ENCODE results near the gene MYLK. TPM values are rescaled to one million over a fixed set of nuclear protein-coding genes. Genes with fewer than 3 reads are reported as not detected.

The MYLK gene
- total RNA-seq, 2 experiments from 2014 or later, result 0.22 TPM; not detected in 1

DNA sequence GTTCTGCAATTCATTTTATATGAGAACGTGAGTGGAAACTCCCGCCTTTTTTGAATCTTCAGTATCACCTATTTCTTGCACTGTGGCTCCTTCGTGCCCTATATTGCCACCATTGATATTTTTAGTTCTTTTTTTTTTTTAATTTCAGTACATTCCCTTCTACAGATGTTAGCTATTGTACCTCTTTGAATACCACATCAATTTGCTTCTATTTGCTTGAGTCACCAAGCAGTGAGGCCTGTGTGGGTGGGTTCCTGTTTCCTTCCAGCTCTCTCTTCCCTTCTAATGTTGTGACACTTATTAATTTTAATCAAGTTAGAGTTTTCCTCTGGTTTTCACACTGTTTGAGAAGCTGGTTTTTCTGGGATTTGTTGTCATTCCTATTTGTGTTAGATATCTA is 308.0 kb downstream of the MYLK start:
- Histone ChIP-seq H3K4me1 (ENCODE audit: insufficient read depth, low read length) (no peaks in the 10 kb centered on the region), H3K27ac (ENCODE audit: low read depth in 1 of 2, low read length in 2 of 2) (no peak overlapping the region), H3K27me3 (ENCODE audit: control insufficient read depth in 1 of 2, insufficient read depth in 2 of 2, low read length in 2 of 2) (no peaks in the 10 kb centered on the region), H3K4me3 (ENCODE audit: low read length) (no peak overlapping the region), H3K36me3 (ENCODE audit: insufficient read depth, low read length) (peaks cover 35% of the 10 kb centered on the region), H3K9me3 (ENCODE audit: control insufficient read depth in 1 of 2, insufficient read depth in 1 of 2, low read length in 2 of 2) (no peaks in the 10 kb centered on the region)
- intact Hi-C loops (cut with DNase I, micrococcal nuclease), result no loop called here
- H3K36me3 Mint-ChIP-seq (ENCODE audit: low read depth), result peaks cover 54% of the 10 kb centered on the region
- H3K27me3 Mint-ChIP-seq, result no peaks in the 10 kb centered on the region
- H3K9me3 Mint-ChIP-seq, result no peaks in the 10 kb centered on the region
- ATAC-seq (ENCODE audit: poor library complexity) (no peak), DNase-seq (no peak)
- H3K4me1 Mint-ChIP-seq (ENCODE audit: low read depth), result peaks cover 16% of the 10 kb centered on the region
- no peak overlapping the region for H3K4me3 Mint-ChIP-seq
- no peak overlapping the region for H3K27ac Mint-ChIP-seq
- TF ChIP-seq, protein P1, sequence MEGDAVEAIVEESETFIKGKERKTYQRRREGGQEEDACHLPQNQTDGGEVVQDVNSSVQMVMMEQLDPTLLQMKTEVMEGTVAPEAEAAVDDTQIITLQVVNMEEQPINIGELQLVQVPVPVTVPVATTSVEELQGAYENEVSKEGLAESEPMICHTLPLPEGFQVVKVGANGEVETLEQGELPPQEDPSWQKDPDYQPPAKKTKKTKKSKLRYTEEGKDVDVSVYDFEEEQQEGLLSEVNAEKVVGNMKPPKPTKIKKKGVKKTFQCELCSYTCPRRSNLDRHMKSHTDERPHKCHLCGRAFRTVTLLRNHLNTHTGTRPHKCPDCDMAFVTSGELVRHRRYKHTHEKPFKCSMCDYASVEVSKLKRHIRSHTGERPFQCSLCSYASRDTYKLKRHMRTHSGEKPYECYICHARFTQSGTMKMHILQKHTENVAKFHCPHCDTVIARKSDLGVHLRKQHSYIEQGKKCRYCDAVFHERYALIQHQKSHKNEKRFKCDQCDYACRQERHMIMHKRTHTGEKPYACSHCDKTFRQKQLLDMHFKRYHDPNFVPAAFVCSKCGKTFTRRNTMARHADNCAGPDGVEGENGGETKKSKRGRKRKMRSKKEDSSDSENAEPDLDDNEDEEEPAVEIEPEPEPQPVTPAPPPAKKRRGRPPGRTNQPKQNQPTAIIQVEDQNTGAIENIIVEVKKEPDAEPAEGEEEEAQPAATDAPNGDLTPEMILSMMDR (IDR thresholded peaks at IDR 0.05), result no peak
- ChIA-PET POLR2A (no interaction called here), CTCF (interaction anchor here (0.8 kb wide), 1 partner anchor 8 kb away, joined by 3 read pairs; the partner anchor contains the start of gene HACD2)

DNA sequence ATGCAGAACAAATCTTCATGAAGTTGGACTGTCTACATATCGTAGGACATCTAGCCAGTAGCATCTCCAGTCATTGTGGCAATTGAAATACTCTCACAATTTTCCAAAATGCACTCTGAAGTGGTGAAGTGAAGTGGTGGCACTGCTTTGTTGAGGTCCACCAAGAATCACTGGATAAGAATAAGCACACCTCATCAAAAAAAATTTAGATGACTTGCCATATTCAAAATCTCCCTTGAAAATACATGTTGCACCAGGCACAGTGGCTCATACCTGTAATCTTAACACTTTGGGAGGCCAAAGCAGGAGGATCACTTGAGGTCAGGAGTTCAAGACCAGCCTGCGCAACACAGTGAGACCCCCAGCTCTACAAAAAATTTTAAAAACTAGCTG is 312.2 kb downstream of the MYLK start:
- Histone ChIP-seq H3K9me3 (ENCODE audit: control insufficient read depth in 1 of 2, insufficient read depth in 1 of 2, low read length in 2 of 2) (no peaks in the 10 kb centered on the region), H3K36me3 (ENCODE audit: insufficient read depth, low read length) (peaks cover 3% of the 10 kb centered on the region), H3K4me3 (ENCODE audit: low read length) (no peak overlapping the region), H3K27ac (ENCODE audit: low read depth in 1 of 2, low read length in 2 of 2) (no peak overlapping the region), H3K27me3 (ENCODE audit: control insufficient read depth in 1 of 2, insufficient read depth in 2 of 2, low read length in 2 of 2) (no peaks in the 10 kb centered on the region), H3K4me1 (ENCODE audit: insufficient read depth, low read length) (no peaks in the 10 kb centered on the region)
- no peak overlapping the region for H3K4me3 Mint-ChIP-seq
- H3K27ac Mint-ChIP-seq, result no peak overlapping the region
- ATAC-seq (ENCODE audit: poor library complexity) (no peak), DNase-seq (no peak)
- peaks cover 14% of the 10 kb centered on the region for H3K4me1 Mint-ChIP-seq (ENCODE audit: low read depth)
- intact Hi-C loops (cut with DNase I, micrococcal nuclease), result no loop called here
- H3K27me3 Mint-ChIP-seq, result no peaks in the 10 kb centered on the region
- TF ChIP-seq, protein P1 (IDR thresholded peaks at IDR 0.05), result no peak
- no peaks in the 10 kb centered on the region for H3K9me3 Mint-ChIP-seq
- ChIA-PET CTCF (no interaction called here), POLR2A (no interaction called here)
- H3K36me3 Mint-ChIP-seq (ENCODE audit: low read depth), result peaks cover 37% of the 10 kb centered on the region

DNA sequence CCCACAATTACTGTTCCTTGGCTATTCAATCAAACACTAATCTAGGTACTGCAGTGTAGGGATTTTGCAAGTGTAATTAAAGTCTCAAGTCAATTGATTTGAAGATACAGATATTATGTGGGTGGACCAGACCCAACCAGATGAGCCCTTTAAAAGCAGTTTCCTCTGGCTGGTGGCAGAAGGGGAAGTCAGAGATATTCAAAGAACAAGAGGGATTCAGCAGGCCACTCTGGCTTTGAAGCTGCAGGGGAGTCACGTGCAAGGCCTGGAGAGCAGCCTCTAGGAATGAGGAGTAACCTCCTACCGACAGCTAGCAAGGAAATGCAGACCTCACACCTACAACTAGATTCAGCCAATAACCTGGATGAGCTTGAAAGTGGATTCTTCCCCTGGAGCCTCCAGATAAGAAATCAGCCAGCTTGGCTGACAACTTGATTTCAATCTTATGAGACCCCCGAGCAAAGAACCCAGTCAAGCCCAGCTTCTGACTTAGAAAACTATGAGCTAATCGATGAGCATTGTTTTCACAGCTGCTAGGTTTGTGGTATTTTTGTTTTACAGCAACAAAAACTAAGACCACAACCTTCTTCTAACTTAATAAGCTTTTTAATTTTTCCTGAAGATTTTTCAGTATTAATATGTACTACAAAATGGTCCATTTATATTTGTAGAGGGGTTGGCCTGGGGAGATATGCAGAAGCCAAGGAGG is 312.7 kb downstream of the MYLK start:
- Histone ChIP-seq H3K27ac (ENCODE audit: low read depth in 1 of 2, low read length in 2 of 2) (no peak overlapping the region), H3K36me3 (ENCODE audit: insufficient read depth, low read length) (peaks cover 3% of the 10 kb centered on the region), H3K4me3 (ENCODE audit: low read length) (no peak overlapping the region), H3K27me3 (ENCODE audit: control insufficient read depth in 1 of 2, insufficient read depth in 2 of 2, low read length in 2 of 2) (no peaks in the 10 kb centered on the region), H3K4me1 (ENCODE audit: insufficient read depth, low read length) (no peaks in the 10 kb centered on the region), H3K9me3 (ENCODE audit: control insufficient read depth in 1 of 2, insufficient read depth in 1 of 2, low read length in 2 of 2) (no peaks in the 10 kb centered on the region)
- Mint-ChIP-seq H3K27ac (no peak overlapping the region), H3K9me3 (no peaks in the 10 kb centered on the region), H3K4me3 (no peak overlapping the region), H3K36me3 (ENCODE audit: low read depth) (peaks cover 33% of the 10 kb centered on the region), H3K4me1 (ENCODE audit: low read depth) (peaks cover 9% of the 10 kb centered on the region), H3K27me3 (no peaks in the 10 kb centered on the region)
- ChIA-PET CTCF (no interaction called here), POLR2A (no interaction called here)
- DNase-seq (no peak), ATAC-seq (ENCODE audit: poor library complexity) (no peak)
- TF ChIP-seq, protein P1 (IDR thresholded peaks at IDR 0.05), result no peak
- intact Hi-C loops (cut with DNase I, micrococcal nuclease), result no loop called here
